ENCODE measurements around the gene GRM5. TPM values are rescaled to one million over a fixed set of nuclear protein-coding genes. Genes with fewer than 3 reads are reported as not detected.
"Not testable (repeated sequence)": the region's sequence is repeated elsewhere in the genome, so short reads cannot be mapped to it uniquely, and the experiment has no call there.

The GRM5 gene
- total RNA-seq, 1 donor from 2014 or later = 0.42 TPM

- no peak overlapping the region for H3K4me3 Mint-ChIP-seq
- H3K4me1 Mint-ChIP-seq = peaks cover 17% of the 10 kb centered on the region
- H3K27me3 Mint-ChIP-seq (ENCODE audit: low read depth) = no peaks in the 10 kb centered on the region
- no peak for DNase-seq (ENCODE audit: low spot score in 2 of 2, unreplicated experiment in 2 of 2)
- H3K27ac Mint-ChIP-seq = no peak overlapping the region
- TF ChIP-seq CTCF (IDR thresholded peaks at IDR 0.05; ENCODE audit: unreplicated experiment) = no peak
- H3K36me3 Mint-ChIP-seq = no peaks in the 10 kb centered on the region
- H3K9me3 Mint-ChIP-seq = no peaks in the 10 kb centered on the region
Measured at GRCh38 chr11:88950975-88951374, 114.8 kb downstream of the GRM5 start.

GRCh38 chr11:88948908-88949307 lies 116.9 kb downstream of the GRM5 start:
- peaks cover 17% of the 10 kb centered on the region for H3K4me1 Mint-ChIP-seq
- H3K27ac Mint-ChIP-seq; DNase-seq (ENCODE audit: low spot score in 2 of 2, unreplicated experiment in 2 of 2); H3K4me3 Mint-ChIP-seq; H3K36me3 Mint-ChIP-seq; H3K27me3 Mint-ChIP-seq (ENCODE audit: low read depth); H3K9me3 Mint-ChIP-seq: not testable (repeated sequence)

GRCh38 chr11:88947843-88948572 lies 117.8 kb downstream of the GRM5 start:
- not testable (repeated sequence) for H3K9me3 Mint-ChIP-seq; DNase-seq (ENCODE audit: low spot score in 2 of 2, unreplicated experiment in 2 of 2); H3K27me3 Mint-ChIP-seq (ENCODE audit: low read depth); H3K36me3 Mint-ChIP-seq; H3K4me3 Mint-ChIP-seq; H3K27ac Mint-ChIP-seq
- peaks cover 17% of the 10 kb centered on the region for H3K4me1 Mint-ChIP-seq

- H3K36me3 Mint-ChIP-seq; H3K9me3 Mint-ChIP-seq; H3K27ac Mint-ChIP-seq; DNase-seq (ENCODE audit: low spot score in 2 of 2, unreplicated experiment in 2 of 2); H3K4me3 Mint-ChIP-seq; H3K27me3 Mint-ChIP-seq (ENCODE audit: low read depth): not testable (repeated sequence)
- peaks cover 18% of the 10 kb centered on the region for H3K4me1 Mint-ChIP-seq
Measured at GRCh38 chr11:88929665-88930064, 136.1 kb downstream of the GRM5 start.

- not testable (repeated sequence) for DNase-seq (ENCODE audit: low spot score in 2 of 2, unreplicated experiment in 2 of 2); H3K9me3 Mint-ChIP-seq; H3K36me3 Mint-ChIP-seq; H3K4me3 Mint-ChIP-seq; H3K27ac Mint-ChIP-seq; H3K4me1 Mint-ChIP-seq; H3K27me3 Mint-ChIP-seq (ENCODE audit: low read depth)
Measured at GRCh38 chr11:88917065-88917464, 148.7 kb downstream of the GRM5 start.

GRCh38 chr11:88909500-88909899 lies 156.3 kb downstream of the GRM5 start:
- no peak for DNase-seq (ENCODE audit: low spot score in 2 of 2, unreplicated experiment in 2 of 2)
- peaks cover 8% of the 10 kb centered on the region for H3K27me3 Mint-ChIP-seq (ENCODE audit: low read depth)
- H3K36me3 Mint-ChIP-seq = no peaks in the 10 kb centered on the region
- no peaks in the 10 kb centered on the region for H3K9me3 Mint-ChIP-seq
- H3K4me1 Mint-ChIP-seq = no peaks in the 10 kb centered on the region
- no peak overlapping the region for H3K27ac Mint-ChIP-seq
- no peak for TF ChIP-seq CTCF (IDR thresholded peaks at IDR 0.05; ENCODE audit: unreplicated experiment)
- H3K4me3 Mint-ChIP-seq = no peak overlapping the region

GRCh38 chr11:88901436-88901835 lies 164.3 kb downstream of the GRM5 start:
- not testable (repeated sequence) for H3K36me3 Mint-ChIP-seq; DNase-seq (ENCODE audit: low spot score in 2 of 2, unreplicated experiment in 2 of 2); H3K4me1 Mint-ChIP-seq; H3K9me3 Mint-ChIP-seq; H3K27ac Mint-ChIP-seq; H3K4me3 Mint-ChIP-seq; H3K27me3 Mint-ChIP-seq (ENCODE audit: low read depth)

- not testable (repeated sequence) for DNase-seq (ENCODE audit: low spot score in 2 of 2, unreplicated experiment in 2 of 2); H3K36me3 Mint-ChIP-seq; H3K27ac Mint-ChIP-seq; H3K4me3 Mint-ChIP-seq; H3K4me1 Mint-ChIP-seq; H3K27me3 Mint-ChIP-seq (ENCODE audit: low read depth)
- H3K9me3 Mint-ChIP-seq = peaks cover 63% of the 10 kb centered on the region
Measured at GRCh38 chr11:88888855-88889254, 176.9 kb downstream of the GRM5 start.

- Mint-ChIP-seq H3K27ac (no peak overlapping the region), H3K4me1 (no peaks in the 10 kb centered on the region), H3K36me3 (peaks cover 5% of the 10 kb centered on the region), H3K9me3 (peaks cover 63% of the 10 kb centered on the region), H3K27me3 (ENCODE audit: low read depth) (no peaks in the 10 kb centered on the region), H3K4me3 (no peak overlapping the region)
- TF ChIP-seq CTCF (IDR thresholded peaks at IDR 0.05; ENCODE audit: unreplicated experiment) = no peak
- DNase-seq (ENCODE audit: low spot score in 2 of 2, unreplicated experiment in 2 of 2) = no peak
Measured at GRCh38 chr11:88886796-88887195, 179.0 kb downstream of the GRM5 start.

GRCh38 chr11:88882800-88883199 lies 183.0 kb downstream of the GRM5 start:
- not testable (repeated sequence) for H3K4me3 Mint-ChIP-seq; H3K27ac Mint-ChIP-seq; H3K27me3 Mint-ChIP-seq (ENCODE audit: low read depth)

More at GRCh38 chr11:88882800-88883199, 183.0 kb downstream of the GRM5 start:
- peaks cover 42% of the 10 kb centered on the region for H3K9me3 Mint-ChIP-seq
- H3K36me3 Mint-ChIP-seq; H3K4me1 Mint-ChIP-seq; DNase-seq (ENCODE audit: low spot score in 2 of 2, unreplicated experiment in 2 of 2): not testable (repeated sequence)

All from mesothelial cell of epicardium (in vitro differentiated cells).